T-helper 1 cell treated with Interleukin-12 subunit alpha and Interleukin-12 subunit beta and Interleukin-4 antibody, amounts not matched to agents 30 ng/mL and 1 ng/mL, for 36 hours (primary cell): ENCODE measurements around the gene ZNF648. TPM values are rescaled to one million over a fixed set of nuclear protein-coding genes. Genes with fewer than 3 reads are reported as not detected.
"Not testable (repeated sequence)": the region's sequence is repeated elsewhere in the genome, so short reads cannot be mapped to it uniquely, and the experiment has no call there.

Source experiments
- intact Hi-C: fragments of 100-400 bp; cut with micrococcal nuclease; formaldehyde crosslinking; loops from one replicate; pipeline ENCODE4 v1.15.1; 2024
- total RNA-seq: library from RNA; stranded (reverse); gene quantifications from 2 replicates; pipeline ENCODE4 v1.2.3, GENCODE V29; 2022

The ZNF648 gene
- total RNA-seq, 1 donor from 2014 or later: not detected

GRCh38 chr1:182029379-182030331, 31.9 kb downstream of the ZNF648 start:
- intact Hi-C loops: loop anchor here (1.0 to 10.0 kb wide), 18 partner anchors 17 to 1875 kb away; partner anchors contain the start of genes DHX9, GLUL, IER5 and NPL

GRCh38 chr1:182029002-182029378, 32.5 kb downstream of the ZNF648 start:
- intact Hi-C loops: loop anchor here (1.0 to 2.0 kb wide), 16 partner anchors 17 to 1874 kb away; partner anchors contain the start of genes DHX9, GLUL, IER5 and NPL

- intact Hi-C loops: loop anchor here (5.0 kb wide), 1 partner anchor 37 kb away; no protein-coding TSS in a partner anchor
Measured at GRCh38 chr1:182015360-182015759, 46.2 kb downstream of the ZNF648 start.

- intact Hi-C loops: not testable (repeated sequence)
Measured at GRCh38 chr1:182010800-182011370, 50.6 kb downstream of the ZNF648 start.

- intact Hi-C loops: not testable (repeated sequence)
Measured at GRCh38 chr1:182005398-182005797, 56.1 kb downstream of the ZNF648 start.

GRCh38 chr1:182004601-182005000, 56.9 kb downstream of the ZNF648 start:
- intact Hi-C loops: no loop called here
